HG03097 (cell line): ENCODE measurements around the gene TMBIM6.

ENCODE experiments used
- ATAC-seq: cut with Tn5 transposase; IDR thresholded peaks from one replicate; pipeline ENCODE4 v1.9.1; 2021; ENCODE audit not compliant: unreplicated experiment, low FRiP score

The TMBIM6 gene

DNA sequence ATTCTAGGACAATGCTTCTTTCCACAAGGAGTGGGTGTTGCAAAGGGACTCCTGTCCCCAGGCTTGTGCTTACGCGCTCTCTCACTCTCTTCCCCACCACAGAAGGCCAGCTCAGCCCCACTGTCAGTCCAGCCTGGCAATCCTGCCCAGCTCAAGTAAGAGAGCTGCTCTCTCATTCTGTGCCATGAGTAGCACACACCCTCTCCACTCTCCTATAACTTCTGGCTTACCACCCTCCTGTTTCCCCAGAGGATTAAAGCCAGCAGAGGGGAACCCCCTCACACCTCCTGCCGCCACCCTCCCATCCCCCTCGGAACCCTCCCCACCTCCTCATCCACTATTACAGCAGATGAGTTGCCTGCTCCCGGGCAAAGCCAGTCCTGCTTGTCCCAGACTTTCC, 69.8 kb downstream of the TMBIM6 start:
- ATAC-seq: no peak

DNA sequence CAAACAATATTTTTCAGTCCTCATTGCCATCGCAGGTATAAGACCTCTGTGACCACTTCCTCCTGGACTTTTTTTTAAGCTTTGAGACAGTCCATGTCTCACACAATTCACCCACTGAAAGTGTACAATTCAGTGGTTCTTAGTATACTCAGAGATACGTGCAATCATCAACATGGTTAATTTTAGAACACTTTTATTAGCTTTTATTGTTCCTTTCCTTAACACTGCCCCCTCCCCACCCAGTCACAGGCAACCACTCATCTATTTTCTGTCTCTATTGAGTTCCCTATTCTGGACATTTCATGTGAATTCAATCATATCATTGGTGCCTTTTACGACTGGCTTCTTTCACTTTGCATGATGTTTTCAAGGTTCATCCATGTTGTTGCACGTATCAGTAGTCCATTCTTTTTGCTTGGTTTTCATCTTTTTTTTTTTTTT, 70.6 kb downstream of the TMBIM6 start:
- no peak for ATAC-seq

GRCh38 chr12:49813131-49813530, 71.8 kb downstream of the TMBIM6 start:
- no peak for ATAC-seq
